Right ventricle myocardium superior (tissue), 1 donor: Measurements from ENCODE around the gene RND3. TPM values are rescaled to one million over a fixed set of nuclear protein-coding genes. Genes with fewer than 3 reads are reported as not detected.

Experiments used
- ATAC-seq: fragments of 200-7000 bp; cut with Tn5 transposase; one replicate; pipeline ENCODE4 v1.9.1; 2020; ENCODE audit warnings: mild to moderate bottlenecking; ENCODE audit not compliant: poor library complexity
- DNase-seq: peaks from one replicate; pipeline ENCODE4 v3.0.0-alpha.2; 2020
- intact Hi-C: fragments of 100-400 bp; cut with DNase I; formaldehyde crosslinking; loops from one replicate; pipeline ENCODE4 v1.11.2; 2022
- long read RNA-seq: library from polyadenylated mRNA; unstranded; transcript quantifications from one replicate; pipeline ENCODE4 v2.0.0, GENCODE V29; 2021
- total RNA-seq: library from RNA; stranded (reverse); fragmentation: NEBNext Ultra II Directional; extraction: Animal tissue kit (Norgen Biotek cat#: 25700); gene quantifications from one replicate; pipeline ENCODE4 v1.2.1, GENCODE V29; 2021
- donor health status: DM: no; HTN: yes; CAD: no; lungs with severe emphysema.

Gene RND3, protein sequence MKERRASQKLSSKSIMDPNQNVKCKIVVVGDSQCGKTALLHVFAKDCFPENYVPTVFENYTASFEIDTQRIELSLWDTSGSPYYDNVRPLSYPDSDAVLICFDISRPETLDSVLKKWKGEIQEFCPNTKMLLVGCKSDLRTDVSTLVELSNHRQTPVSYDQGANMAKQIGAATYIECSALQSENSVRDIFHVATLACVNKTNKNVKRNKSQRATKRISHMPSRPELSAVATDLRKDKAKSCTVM
- total RNA-seq, result 20.4 TPM
- long read RNA-seq, transcript RND3-201 (6 exons, 2,711 nt), result minor isoform, 17 of 50 reads
- long read RNA-seq, transcript RND3-202 (5 exons, 2,777 nt), result major isoform, 22 of 50 reads
- long read RNA-seq, partial matches to known transcripts, result 2 of 50 reads
- long read RNA-seq, other reads (novel, unspliced or antisense), result 3 of 50 reads

DNA sequence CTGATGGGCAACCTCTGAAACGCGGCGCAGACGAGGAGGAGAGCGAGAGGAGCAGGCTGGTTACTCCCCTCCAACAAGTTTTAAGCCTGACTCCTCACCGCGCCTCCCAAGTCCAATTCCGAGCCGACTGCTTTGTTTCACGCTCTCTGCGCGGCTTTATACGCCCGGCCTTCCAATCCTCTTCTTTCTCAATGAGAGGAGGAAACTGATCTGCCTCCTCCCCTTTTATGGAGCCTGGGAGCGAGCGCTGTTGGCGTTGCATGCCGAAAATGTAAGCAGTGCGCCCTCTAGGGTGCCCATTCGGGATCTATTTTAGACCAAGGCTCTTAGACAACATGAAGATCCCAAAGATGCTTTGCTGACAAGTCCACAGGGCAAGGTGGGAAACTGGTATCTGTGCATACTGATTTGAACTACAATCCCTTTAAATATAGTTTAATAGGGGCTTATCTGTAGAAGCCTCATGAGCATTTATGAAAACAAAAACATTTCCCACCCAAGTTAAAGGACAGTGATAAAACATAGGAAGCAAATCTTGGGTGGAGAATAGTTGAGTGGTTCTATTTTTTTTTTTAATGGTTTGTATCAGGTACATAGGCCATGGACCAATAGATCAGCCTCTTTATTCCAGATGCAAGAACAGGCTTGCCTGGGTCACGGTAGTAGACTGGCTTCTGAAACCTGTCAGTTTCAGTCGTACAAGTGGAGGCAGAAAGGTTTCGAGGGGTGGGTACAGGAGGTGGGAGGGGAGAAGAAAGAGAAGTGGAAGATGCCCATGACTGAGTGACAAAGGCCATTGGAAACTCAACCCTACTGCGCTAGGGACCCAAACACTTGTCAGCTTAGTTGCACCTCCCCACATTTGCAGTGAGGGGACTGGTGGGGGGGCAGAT, at the start of gene RND3:
Gene RND3, minus strand, starts transcription at position 131 of the 893 bp plus-strand sequence. CDS start 250 bp downstream, outside the sequence.
- DNase-seq (peak; percentile 96), ATAC-seq (peak; percentile 76)
- intact Hi-C loops, result loop anchor here (5.0 to 10.0 kb wide), 3 partner anchors 117 to 890 kb away; no protein-coding TSS in a partner anchor

DNA sequence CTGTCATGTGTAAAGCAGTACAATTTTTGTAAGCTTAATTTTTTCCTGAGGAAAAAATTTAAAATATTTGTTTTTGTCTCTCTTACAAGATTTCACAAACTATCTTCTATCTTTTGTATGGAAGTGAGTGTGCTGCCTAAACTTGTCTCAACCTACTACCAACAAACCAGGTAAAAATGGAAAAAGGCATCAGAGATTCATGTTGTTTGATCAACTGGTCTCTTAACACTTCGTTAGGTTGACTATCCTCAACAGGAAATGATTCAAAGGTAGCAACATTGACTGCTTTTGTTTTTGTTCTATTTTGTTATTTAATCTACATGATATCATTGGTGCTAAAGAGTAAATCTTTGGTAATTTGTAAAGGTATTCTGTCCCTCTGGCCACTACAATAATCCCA, 47.7 kb upstream of the RND3 start:
- ATAC-seq (no peak), DNase-seq (no peak)
- intact Hi-C loops, result no loop called here

DNA sequence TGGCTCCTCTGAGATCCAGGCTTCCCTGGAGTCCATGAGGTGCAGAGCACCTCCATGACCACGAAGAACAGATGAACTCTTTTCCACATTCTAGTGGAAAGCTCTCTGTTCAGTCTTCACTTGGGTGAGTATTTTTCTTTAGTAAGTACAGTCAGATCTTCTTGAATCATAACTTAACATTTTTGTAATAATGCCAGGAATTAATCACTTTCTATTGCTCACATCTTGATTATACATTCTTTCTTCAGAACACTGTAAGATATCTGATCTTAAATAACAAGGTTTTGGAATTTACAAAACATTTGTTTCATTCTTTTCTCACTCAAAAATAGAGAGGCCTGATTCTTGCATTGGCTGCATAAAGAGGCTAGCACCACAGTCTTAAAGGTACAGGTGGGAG, 45.4 kb upstream of the RND3 start:
- DNase-seq, result no peak
- ATAC-seq, result no peak
- intact Hi-C loops, result no loop called here

DNA sequence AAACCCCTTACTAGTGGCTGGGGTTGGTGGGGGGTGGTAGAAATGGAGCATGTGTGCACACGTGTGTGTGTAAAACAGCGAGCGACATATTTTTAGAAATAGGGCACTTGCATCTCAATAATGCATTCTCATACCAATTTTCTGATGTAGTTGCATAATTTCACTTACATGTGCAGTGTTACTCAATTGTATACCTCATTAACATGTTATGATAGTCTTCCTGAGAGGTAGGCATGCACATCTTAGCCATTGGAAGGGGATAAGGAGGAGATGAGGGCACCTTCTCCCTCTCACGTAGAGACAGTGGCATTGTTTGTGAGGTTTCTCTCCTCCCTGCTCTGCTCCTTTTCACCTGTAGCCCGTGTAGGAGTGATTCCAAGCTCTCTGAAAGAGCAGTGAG, 44.6 kb upstream of the RND3 start:
- ATAC-seq, result no peak
- no peak for DNase-seq
- intact Hi-C loops, result no loop called here

DNA sequence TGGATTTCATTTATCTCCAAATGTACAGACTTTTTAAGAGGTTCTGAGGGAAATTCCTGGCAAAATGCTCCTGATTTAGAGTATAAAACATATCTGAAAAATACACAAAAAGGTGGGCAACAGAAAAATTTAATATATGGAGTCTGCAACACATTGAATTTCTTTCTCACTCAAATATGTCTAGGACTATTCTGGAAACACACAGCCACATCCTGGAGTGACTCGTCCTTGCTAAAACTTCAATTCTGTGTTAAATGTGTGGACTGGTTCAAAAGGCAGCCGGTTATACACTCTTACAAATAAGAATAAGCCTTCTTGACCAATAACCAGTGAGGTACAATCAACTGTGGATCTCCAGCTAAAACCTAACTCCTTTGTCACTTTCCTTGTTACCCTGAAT, 44.1 kb upstream of the RND3 start:
- DNase-seq (no peak), ATAC-seq (no peak)
- intact Hi-C loops, result no loop called here

- ATAC-seq (no peak), DNase-seq (no peak)
- intact Hi-C loops, result no loop called here
Measured at GRCh38 chr2:150530168-150530567, 42.7 kb upstream of the RND3 start.

GRCh38 chr2:150528861-150529801, 41.7 kb upstream of the RND3 start:
- ATAC-seq (no peak), DNase-seq (no peak)

DNA sequence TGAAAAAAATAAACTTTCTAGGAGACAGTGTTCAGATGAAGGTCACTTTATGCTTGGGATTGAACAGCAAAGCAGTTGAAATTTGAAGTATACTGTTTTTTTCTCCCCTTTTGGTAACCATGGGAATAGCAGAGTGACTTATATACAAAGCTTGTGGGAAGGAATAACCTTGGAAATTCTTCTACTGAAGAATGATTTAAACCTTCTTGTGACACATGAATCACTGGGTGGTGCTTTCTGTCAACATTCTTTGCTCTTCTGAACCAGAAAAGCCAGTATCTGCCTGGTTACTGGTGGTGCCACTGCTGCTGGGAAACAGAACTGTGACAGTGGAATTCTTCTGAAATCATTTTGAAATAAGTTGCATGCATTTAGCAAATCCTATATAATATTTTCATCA, 39.4 kb upstream of the RND3 start:
- intact Hi-C loops, result no loop called here
- no peak for ATAC-seq

More at GRCh38 chr2:150528861-150529801, 41.7 kb upstream of the RND3 start:
- intact Hi-C loops, result no loop called here

GRCh38 chr2:150526006-150526405, 38.5 kb upstream of the RND3 start:
- DNase-seq, result no peak
- intact Hi-C loops, result no loop called here
- ATAC-seq, result no peak

More for the DNA sequence above, 39.4 kb upstream of the RND3 start:
- DNase-seq, result no peak

- DNase-seq, result no peak
- intact Hi-C loops, result no loop called here
- ATAC-seq, result no peak
Measured at GRCh38 chr2:150522269-150522668, 34.8 kb upstream of the RND3 start.

- DNase-seq (no peak), ATAC-seq (peak; percentile 86)
- intact Hi-C loops, result no loop called here
Measured at GRCh38 chr2:150520887-150521664, 33.6 kb upstream of the RND3 start.

DNA sequence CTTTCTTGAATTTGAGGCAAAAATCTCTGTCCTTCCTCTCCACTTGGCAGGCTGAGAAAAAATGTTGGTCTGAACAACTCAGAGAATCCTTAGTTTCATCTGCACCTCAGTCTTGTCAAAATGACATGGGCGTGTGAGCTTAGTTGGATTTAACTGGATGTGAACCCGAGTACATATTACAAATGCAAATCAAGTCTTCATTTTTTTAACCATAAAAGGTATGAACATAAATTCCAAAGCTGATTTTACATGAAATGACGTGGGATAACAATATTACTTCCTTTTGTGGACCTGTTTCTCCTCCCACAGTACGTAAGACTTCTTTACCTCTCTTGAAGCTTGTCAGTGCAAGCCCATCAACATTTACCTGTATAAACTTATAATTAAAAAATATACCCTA, 32.6 kb upstream of the RND3 start:
- no peak for DNase-seq
- intact Hi-C loops, result no loop called here
- no peak for ATAC-seq

GRCh38 chr2:150517951-150518680, 30.6 kb upstream of the RND3 start:
- no peak for DNase-seq
- peak; percentile 65 for ATAC-seq
- intact Hi-C loops, result no loop called here

DNA sequence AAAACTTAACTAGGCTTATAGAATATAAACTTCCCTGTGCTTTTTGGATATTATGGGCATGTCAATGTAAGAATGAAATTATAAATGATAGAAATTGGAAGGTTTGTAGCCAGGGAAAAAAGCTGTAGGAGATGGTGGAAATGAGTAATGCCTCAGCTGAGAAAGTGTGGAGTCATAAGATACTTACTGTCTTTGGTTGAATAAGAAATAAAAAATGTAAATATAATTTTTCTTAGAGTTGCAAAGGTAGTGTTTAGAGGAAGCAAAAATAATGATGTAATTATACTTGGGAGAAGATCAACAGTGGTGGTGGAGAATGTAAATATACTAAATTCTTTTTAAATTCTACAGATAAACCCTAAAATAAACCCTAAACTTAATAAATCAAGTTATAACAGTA, 26.2 kb upstream of the RND3 start:
- intact Hi-C loops, result no loop called here
- DNase-seq, result no peak
- no peak for ATAC-seq

DNA sequence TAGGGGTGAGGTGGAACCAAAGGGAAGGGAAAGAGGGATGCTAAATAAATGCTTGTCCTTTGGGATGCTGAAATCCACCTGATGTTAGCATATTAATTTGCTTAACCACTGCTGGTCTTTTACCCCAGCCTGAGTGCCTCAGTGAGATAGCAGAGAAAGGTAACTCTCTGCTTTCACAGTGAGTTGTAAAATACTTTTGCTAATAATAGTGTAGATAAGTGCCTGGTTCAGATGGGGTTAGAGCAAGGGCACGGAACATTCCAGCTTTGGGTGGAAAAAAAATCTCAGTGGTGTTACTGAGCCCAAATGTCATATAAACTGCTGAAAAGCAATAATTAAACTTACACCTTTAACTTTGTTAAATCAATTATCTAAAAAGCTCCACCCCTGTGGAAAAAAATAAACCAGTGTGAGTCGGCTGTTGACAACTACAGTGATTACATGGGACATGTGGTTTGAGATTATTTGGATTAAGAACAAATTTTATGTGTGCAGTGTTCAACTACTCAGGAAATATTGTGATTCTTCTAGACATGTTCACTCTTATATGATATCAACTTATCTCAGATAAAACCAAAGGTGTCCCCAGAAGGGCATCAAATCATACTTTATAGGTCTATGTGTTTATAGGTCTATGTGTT, 21.1 kb upstream of the RND3 start:
- intact Hi-C loops, result no loop called here
- DNase-seq, result no peak
- peak; percentile 89 for ATAC-seq

DNA sequence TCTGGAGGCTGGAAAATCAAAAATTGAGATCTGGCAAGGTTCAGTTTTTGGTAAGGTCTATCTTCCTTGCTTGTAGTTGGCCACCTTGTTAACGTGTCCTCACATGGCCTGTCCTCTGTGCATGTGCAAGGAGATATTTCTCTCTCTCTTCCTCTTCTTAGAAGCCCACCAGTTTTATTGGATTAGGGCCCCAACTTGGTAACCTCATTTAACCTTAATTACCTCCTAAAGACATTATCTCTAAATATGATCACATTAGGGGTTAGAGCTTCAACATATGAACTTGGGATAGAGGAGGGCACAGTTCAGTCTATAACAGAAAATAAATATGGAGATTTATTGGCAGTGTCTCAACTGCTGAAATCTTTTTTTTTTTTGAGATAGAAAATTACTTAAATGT, 19.6 kb upstream of the RND3 start:
- DNase-seq, result no peak
- intact Hi-C loops, result no loop called here
- ATAC-seq, result no peak

- no peak for ATAC-seq
- intact Hi-C loops, result no loop called here
- no peak for DNase-seq
Measured at GRCh38 chr2:150505178-150505577, 17.7 kb upstream of the RND3 start.
